GM19238 (cell line): ENCODE measurements around the gene SELENOS.
A peak's percentile ranks its signal among the peaks of the same experiment; 100 is the strongest.

Experiments used
- DNase-seq: peaks from one replicate; pipeline ENCODE4 v3.0.0; 2011; ENCODE audit warnings: low spot score; ENCODE audit not compliant: insufficient read length

SELENOS gene

GRCh38 chr15:101251830-101252820, 25.2 kb downstream of the SELENOS start, which contains the start of gene CHSY1:
Gene CHSY1 (minus strand): TSS chr15:101252048. CDS start chr15:101251456, 592 bp downstream.
- peak; percentile 82 for DNase-seq

DNA sequence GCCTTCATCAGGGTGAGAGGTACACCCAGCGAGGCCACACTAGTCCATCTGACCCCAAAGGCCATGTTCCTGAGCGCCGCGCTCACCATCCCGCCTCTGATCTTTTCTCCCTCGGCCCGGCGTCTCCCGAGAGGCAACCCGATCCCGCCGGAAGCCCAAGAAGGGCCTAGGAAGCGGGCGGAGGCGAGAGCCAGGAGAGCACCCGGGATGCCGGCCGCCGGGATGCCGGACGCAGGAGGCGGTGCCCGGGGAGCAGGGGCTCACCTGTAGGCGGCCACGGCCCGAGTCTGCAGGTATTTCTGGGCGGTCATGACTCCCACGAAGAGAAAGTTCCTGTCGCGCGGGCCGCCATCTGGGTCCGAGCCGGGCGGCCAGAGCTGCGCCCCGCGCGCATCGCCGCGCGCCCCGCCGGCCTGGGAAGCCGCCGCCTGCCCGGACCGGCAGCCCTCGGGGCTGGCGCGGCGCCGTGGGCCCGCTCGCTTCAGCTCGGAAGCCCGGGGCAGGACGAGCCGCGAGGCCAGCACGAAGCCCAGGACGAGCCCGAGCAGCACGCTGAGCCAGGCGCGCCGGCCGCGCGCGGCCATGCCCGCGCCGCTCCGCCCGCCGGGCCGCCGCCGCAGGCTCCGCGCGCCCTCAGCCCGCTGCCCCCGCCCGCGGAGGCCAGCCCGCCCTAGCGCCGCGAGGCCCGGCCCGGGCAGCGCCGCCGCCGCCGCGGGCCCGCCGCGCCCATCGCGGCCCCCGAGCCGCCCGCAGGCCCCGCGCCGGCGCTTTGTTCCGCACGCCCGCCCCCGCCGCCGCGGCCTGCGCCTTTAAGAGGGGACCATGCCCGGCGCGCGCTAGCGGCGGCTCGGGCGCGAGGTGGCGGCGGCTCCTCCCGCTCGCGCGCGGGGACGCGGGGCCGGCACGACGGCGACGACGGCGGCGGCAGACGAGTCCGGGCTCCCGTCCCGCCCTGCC, 26.1 kb downstream of the SELENOS start:
- peak; percentile 52 for DNase-seq

GRCh38 chr15:101250341-101250831, 26.9 kb downstream of the SELENOS start:
- DNase-seq, result no peak

DNA sequence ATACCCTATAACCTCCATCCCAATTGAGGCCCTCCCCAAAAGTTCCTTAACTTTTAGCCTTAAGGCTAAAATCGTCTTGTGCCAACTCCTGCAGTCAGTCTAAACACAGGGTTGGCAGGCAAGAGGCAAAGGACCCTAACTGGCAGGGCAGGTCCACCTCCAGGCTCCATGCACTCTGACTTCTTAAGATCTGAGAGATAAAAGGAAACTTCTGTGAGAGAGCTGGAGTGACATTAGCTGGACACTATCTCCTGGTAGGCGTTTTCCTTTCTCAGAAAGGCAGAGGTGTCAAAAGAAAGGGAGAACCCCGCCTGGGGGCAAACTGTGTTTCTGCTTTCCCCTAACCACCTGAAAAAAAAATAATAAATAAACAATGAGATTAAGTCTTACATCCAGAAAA, 29.0 kb downstream of the SELENOS start:
- no peak for DNase-seq

DNA sequence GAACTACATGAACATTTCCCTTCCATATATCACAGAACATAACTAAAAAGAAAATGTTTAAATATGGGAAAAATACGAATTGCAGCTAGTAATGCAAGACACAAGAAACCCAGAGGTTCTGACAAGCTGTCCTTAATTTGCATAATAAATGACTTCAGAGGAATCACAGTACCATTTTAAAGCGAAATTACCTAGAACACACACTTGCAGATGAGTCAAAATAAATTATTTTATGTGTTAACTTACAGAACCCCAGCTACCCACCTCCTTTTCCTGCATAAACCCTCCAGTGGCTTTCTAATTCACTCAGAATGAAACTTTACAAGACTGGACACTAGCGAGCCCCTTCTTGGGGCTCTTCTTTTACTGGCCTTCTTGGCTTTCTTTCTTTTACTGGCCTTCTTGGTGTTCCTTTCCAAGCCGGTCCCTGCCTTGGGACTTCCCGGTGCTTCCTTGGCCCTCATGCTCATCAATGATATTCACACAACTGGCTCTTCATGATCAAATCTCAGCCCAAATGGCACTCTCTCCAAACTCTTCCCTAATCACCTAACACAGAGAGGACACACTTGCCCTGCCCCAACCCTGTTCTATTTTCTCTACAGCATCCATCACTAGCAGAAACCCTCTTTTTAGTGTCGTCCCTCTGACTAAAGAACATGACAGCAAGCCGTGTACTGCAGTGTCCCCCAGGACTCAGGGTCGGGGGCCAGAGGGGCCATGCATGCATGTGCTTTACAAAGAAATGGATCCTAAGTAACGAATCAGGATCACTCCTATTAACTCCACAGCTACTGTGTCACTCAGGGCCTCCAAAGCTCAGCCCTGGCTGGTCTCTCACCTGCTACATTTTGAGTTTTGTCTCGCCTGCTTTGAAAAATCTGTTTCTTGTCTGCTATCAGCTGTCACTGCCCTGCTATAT, 30.2 kb downstream of the SELENOS start:
- no peak for DNase-seq

- no peak for DNase-seq
Observed at GRCh38 chr15:101246391-101246790, 30.9 kb downstream of the SELENOS start.

- no peak for DNase-seq
Observed at GRCh38 chr15:101244889-101245668, 32.2 kb downstream of the SELENOS start.

GRCh38 chr15:101244036-101244781, 33.1 kb downstream of the SELENOS start:
- no peak for DNase-seq

DNA sequence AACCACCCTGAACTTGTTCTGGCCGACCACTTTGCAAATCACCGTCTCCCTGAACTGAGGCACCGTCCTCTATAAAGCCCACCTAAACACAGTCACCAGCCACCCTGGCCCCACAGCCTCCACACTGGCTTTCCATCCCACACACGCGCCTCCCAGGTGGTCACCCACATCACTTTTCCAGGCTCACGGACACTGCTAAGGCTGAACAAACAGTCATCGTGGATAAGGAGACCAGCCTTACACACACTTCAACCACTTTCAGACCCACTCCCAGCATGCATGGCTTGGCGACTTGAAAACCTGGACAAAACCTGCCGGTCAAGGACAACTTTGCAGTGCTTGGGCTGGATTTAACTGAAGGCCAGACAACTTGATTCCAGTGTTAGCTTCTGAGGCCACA, 33.9 kb downstream of the SELENOS start:
- no peak for DNase-seq

DNA sequence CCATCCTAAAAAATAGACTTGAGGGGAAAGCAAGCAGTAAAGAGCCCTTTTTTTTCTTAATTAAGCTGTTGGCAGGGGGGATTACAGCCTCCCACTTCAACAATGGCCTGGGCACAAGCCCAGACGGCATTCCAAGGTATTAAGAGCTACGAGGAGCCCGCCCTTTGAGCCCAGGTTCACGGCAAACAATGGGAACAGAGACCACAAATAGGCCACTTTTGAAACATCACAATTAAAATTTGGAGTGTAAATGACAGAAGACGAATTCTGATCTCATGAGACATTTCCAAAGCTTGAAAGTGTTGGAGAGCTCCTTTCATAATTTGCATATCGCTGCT, 34.3 kb downstream of the SELENOS start:
- no peak for DNase-seq

DNA sequence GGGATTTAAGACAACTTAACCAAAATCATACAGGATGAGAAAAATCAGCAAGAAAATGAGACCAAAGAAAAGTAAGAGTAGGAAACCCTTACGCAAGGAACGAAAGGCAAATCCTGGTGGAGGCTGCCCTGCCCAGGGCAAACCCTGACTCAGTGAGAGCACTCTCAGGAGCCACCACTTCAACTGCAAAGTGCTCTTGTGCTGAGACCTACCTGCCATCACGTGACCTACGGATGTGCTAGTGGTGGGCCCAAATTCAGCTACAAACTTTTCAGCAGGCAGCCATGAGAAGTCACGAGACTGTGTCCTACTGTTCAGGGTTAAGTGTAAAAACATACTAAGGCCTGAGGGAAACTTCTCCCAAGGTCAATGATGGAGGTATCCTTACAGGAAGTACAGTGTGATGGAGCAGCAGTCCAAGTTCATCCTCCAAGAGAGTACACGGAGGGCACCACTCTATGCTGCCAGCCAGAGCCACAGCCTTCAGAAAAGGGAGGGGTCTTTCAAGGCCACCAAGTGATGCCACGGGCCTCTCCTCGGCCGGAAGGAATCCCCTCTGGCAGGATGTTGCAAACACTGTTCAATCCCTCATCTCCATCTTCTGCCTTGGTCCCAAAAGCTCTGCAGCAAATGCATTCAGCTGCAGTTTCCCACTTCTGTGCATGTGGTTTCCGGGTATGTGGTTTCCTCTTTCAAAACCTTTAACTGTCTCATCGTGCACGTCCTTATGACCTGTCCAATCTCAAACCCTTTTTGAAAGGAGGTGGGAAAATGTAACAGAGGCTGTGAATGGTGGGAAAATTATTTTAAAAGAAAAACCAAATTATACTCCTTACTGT, 34.9 kb downstream of the SELENOS start:
- DNase-seq, result peak; percentile 48

DNA sequence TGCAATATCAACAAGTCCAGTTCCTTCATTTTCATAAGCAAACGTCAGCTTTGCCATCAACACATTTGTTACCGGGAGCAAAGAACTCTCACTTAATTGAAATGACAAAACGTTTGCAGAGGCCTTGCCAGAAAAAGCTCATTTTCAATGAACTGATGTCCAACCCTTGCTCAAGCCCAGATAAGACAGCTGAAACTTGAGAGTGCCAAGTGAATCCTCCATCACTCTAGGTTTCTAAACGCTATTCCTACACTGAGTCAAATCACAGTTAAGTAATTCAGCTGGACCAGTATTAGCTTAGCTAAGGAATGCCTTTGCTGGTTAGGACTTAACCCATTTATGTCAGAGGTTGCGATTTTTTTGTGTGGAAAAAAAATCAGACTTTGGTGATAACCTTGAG, 36.9 kb downstream of the SELENOS start:
- DNase-seq, result no peak

DNA sequence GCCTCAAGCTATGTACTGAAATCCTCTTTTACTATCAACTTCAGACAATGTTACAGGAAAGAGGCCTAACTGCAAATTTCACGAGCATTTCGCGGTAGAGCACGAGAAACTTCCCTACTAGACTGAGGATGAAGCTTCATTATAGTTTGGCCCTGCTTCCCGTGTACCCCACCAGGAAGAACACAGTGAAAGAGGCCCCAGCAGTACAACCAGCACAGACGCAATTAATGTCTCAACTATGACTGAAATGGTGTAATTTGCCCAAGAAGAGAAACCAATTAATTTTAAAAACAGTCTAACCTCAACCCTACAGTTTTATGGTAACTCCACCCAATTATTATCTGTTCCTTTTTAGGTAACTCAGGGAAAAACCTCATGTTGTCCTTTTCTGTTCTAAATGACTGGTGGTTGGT, 37.6 kb downstream of the SELENOS start:
- no peak for DNase-seq

GRCh38 chr15:101237251-101237650, 40.0 kb downstream of the SELENOS start:
- no peak for DNase-seq

DNA sequence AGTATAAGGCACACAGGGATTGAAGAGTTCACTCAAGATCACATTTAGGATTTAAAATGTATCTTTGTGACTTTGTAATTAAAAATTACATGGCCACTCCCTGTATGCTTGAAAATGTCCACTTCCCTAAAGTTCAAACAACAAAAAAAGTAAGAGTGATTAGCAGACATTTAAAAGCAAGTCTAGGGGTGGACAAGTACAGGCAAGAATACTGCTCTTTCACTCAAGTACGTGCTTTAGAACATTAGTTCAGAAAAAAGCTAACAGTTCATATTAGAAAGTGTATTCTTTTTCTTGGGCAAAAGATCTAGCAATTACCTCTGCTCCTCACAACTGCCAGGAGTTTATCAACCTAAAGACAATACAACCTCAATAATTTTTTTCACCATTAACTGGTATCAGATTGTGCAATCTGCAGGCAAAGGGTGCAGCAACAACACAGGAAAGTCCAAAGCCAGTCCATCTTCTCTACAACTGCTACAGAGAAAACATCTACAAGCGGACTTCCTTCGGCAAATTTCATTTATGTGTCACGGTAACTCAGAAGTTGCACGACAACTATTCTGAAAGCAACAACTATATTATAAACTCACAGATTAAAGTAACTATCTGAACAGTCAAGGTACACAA, 43.5 kb downstream of the SELENOS start:
- DNase-seq, result no peak

DNA sequence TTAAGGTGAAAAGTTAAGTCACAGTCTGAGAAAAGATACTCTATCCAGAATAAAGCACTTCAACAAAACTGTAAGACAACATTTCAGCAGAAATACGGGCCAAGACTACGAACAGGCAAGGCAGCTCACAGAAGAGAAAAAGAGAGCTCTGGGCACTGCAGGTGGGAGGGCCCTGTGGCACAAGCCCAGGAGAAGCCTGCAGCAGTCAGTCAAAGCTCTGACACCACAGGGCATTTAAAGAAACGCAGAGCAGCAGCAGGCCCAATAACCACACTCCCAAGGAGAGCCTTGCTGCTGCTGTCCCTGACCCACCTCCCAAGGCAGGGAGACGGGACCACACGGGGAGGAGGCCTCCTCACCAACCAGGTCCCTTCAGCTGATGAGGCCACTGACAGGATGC, 44.6 kb downstream of the SELENOS start:
- DNase-seq, result no peak

GRCh38 chr15:101228313-101228712, 49.0 kb downstream of the SELENOS start:
- no peak for DNase-seq

GRCh38 chr15:101225658-101226057, 51.6 kb downstream of the SELENOS start:
- no peak for DNase-seq
